NCI-H2171 treated with DMSO at 0.1 percent for 48 hours (cell line): ENCODE results near the gene PPP6R3.
A peak's percentile ranks its signal among the peaks of the same experiment; 100 is the strongest.
"Not testable (repeated sequence)": the region's sequence is repeated elsewhere in the genome, so short reads cannot be mapped to it uniquely, and the experiment has no call there.

Experiments used
- DNase-seq: peaks from one replicate; lab custom pipeline; 2025; lab: John Stamatoyannopoulos, UW

Gene PPP6R3

GRCh38 chr11:68434159-68434558, 26.4 kb upstream of the PPP6R3 start:
- not testable (repeated sequence) for DNase-seq

- DNase-seq = no peak
Measured at GRCh38 chr11:68436162-68436888, 24.2 kb upstream of the PPP6R3 start.

- peak; percentile 53 for DNase-seq
Measured at GRCh38 chr11:68436985-68437926, 23.3 kb upstream of the PPP6R3 start.

- DNase-seq = no peak
Measured at GRCh38 chr11:68437927-68438657, 22.5 kb upstream of the PPP6R3 start.

- no peak for DNase-seq
Measured at GRCh38 chr11:68438658-68439259, 21.8 kb upstream of the PPP6R3 start.

- DNase-seq = peak; percentile 58
Measured at GRCh38 chr11:68439355-68440065, 21.0 kb upstream of the PPP6R3 start.

GRCh38 chr11:68440224-68440623, 20.3 kb upstream of the PPP6R3 start:
- no peak for DNase-seq

GRCh38 chr11:68441466-68442230, 18.9 kb upstream of the PPP6R3 start:
- peak; percentile 86 for DNase-seq

GRCh38 chr11:68442433-68442832, 18.1 kb upstream of the PPP6R3 start:
- DNase-seq = peak; percentile 21

GRCh38 chr11:68444566-68444965, 16.0 kb upstream of the PPP6R3 start:
- DNase-seq = no peak

GRCh38 chr11:68445531-68446035, 15.0 kb upstream of the PPP6R3 start:
- DNase-seq = no peak

- no peak for DNase-seq
Measured at GRCh38 chr11:68446046-68446725, 14.4 kb upstream of the PPP6R3 start.

- peak; percentile 33 for DNase-seq
Measured at GRCh38 chr11:68447015-68447801, 13.3 kb upstream of the PPP6R3 start.

- not testable (repeated sequence) for DNase-seq
Measured at GRCh38 chr11:68447914-68448313, 12.6 kb upstream of the PPP6R3 start.

GRCh38 chr11:68448604-68449011, 11.9 kb upstream of the PPP6R3 start:
- DNase-seq = no peak

- no peak for DNase-seq
Measured at GRCh38 chr11:68449951-68450350, 10.6 kb upstream of the PPP6R3 start.

GRCh38 chr11:68450711-68451110, 9.8 kb upstream of the PPP6R3 start:
- DNase-seq = no peak

GRCh38 chr11:68454767-68455166, 5.8 kb upstream of the PPP6R3 start:
- peak; percentile 9 for DNase-seq

GRCh38 chr11:68455485-68455884, 5.1 kb upstream of the PPP6R3 start:
- DNase-seq = no peak
